Measurements from ENCODE around the gene PNMA8B. TPM values are rescaled to one million over a fixed set of nuclear protein-coding genes. Genes with fewer than 3 reads are reported as not detected.

PNMA8B gene
- total RNA-seq, 1 experiment from 2014 or later = 1.5 TPM

GRCh38 chr19:46537136-46538097 lies 41.8 kb upstream of the PNMA8B start:
- no peak overlapping the region for H3K56ac ChIP-seq (ENCODE audit: insufficient read length, low read depth, low read length)
- H2BK120ac ChIP-seq (ENCODE audit: low read depth, low read length, poor library complexity, severe bottlenecking) = no peak overlapping the region
- no peaks in the 10 kb centered on the region for H3K79me2 ChIP-seq (ENCODE audit: insufficient read depth, low read length)
- H3K23me2 ChIP-seq (ENCODE audit: insufficient read length, low read depth, low read length, poor library complexity, severe bottlenecking) = no peaks in the 10 kb centered on the region
- H3K27me3 ChIP-seq (ENCODE audit: insufficient read depth, low read length) = no peaks in the 10 kb centered on the region
- no peak overlapping the region for H3K4ac ChIP-seq (ENCODE audit: low read depth, low read length)
- no peak overlapping the region for H2BK20ac ChIP-seq (ENCODE audit: low read depth, low read length, poor library complexity, severe bottlenecking)
- no peak overlapping the region for H3T11ph ChIP-seq (ENCODE audit: low read length)
- H3K27me3 Mint-ChIP-seq (ENCODE audit: low read depth) = peaks cover 27% of the 10 kb centered on the region
- no peak overlapping the region for H3K27ac ChIP-seq (ENCODE audit: insufficient read length, low read depth, low read length)
- peaks cover 8 to 19% of the 10 kb centered on the region in 2 experiments for H3K4me1 Mint-ChIP-seq
- no peaks in the 10 kb centered on the region for H3K79me1 ChIP-seq (ENCODE audit: insufficient read depth, low read depth, low read length, poor library complexity, severe bottlenecking)
- no peaks in the 10 kb centered on the region for H3K9me3 ChIP-seq (ENCODE audit: control insufficient read depth, low read depth, low read length)
- no peaks in the 10 kb centered on the region for H3K4me1 ChIP-seq (ENCODE audit: insufficient read depth, low read length)
- H2AK5ac ChIP-seq (ENCODE audit: insufficient read length, low read length) = no peak overlapping the region
- H3K23ac ChIP-seq (ENCODE audit: insufficient read length, low read depth, low read length) = no peak overlapping the region
- no CpG with 5 or more reads among the region's 19 CpGs for WGBS (ENCODE audit: extremely low coverage, insufficient read length, low lambda C conversion rate)
- no peak overlapping the region for H2AFZ ChIP-seq (ENCODE audit: low read length)
- H2BK15ac ChIP-seq (ENCODE audit: low read depth, low read length) = no peak overlapping the region
- H4K91ac ChIP-seq (ENCODE audit: insufficient read length, low read depth, low read length) = no peak overlapping the region
- H4K5ac ChIP-seq (ENCODE audit: insufficient read length, low read depth, low read length) = no peak overlapping the region
- no peak overlapping the region for H3K9ac ChIP-seq (ENCODE audit: extremely low read depth, insufficient read length, low read length)
- peak; percentile 68 for DNase-seq
- no peak overlapping the region for H3K4me2 ChIP-seq (ENCODE audit: insufficient read depth, insufficient read length, low read length)
- no peak overlapping the region for H2BK12ac ChIP-seq (ENCODE audit: insufficient read length, low read depth, low read length)
- TF ChIP-seq, protein P1, sequence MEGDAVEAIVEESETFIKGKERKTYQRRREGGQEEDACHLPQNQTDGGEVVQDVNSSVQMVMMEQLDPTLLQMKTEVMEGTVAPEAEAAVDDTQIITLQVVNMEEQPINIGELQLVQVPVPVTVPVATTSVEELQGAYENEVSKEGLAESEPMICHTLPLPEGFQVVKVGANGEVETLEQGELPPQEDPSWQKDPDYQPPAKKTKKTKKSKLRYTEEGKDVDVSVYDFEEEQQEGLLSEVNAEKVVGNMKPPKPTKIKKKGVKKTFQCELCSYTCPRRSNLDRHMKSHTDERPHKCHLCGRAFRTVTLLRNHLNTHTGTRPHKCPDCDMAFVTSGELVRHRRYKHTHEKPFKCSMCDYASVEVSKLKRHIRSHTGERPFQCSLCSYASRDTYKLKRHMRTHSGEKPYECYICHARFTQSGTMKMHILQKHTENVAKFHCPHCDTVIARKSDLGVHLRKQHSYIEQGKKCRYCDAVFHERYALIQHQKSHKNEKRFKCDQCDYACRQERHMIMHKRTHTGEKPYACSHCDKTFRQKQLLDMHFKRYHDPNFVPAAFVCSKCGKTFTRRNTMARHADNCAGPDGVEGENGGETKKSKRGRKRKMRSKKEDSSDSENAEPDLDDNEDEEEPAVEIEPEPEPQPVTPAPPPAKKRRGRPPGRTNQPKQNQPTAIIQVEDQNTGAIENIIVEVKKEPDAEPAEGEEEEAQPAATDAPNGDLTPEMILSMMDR (conservative IDR thresholded peaks at IDR 0.05) = peak; percentile 92
- H4K8ac ChIP-seq (replicated peaks; ENCODE audit: insufficient read length, low read depth, low read length) = no peak overlapping the region
- H3K9me3 Mint-ChIP-seq = no peaks in the 10 kb centered on the region
- H3K18ac ChIP-seq (ENCODE audit: insufficient read length, low read depth, low read length) = peak overlapping the region; percentile 65
- no peak overlapping the region for H2BK5ac ChIP-seq (ENCODE audit: insufficient read length, low read length)
- no peaks in the 10 kb centered on the region for H3K36me3 Mint-ChIP-seq (ENCODE audit: insufficient read depth in 1 of 3, low read depth in 3 of 3)
- H3K14ac ChIP-seq (ENCODE audit: insufficient read depth, low read length) = no peak overlapping the region
- H3K27ac Mint-ChIP-seq = no peak overlapping the region
- H3K4me3 Mint-ChIP-seq = no peak overlapping the region
- no peaks in the 10 kb centered on the region for H4K20me1 ChIP-seq (ENCODE audit: control insufficient read depth, insufficient read depth, insufficient read length)
